ENCODE data around the gene MRPL38.
A peak's percentile ranks its signal among the peaks of the same experiment; 100 is the strongest.

Gene MRPL38

DNA sequence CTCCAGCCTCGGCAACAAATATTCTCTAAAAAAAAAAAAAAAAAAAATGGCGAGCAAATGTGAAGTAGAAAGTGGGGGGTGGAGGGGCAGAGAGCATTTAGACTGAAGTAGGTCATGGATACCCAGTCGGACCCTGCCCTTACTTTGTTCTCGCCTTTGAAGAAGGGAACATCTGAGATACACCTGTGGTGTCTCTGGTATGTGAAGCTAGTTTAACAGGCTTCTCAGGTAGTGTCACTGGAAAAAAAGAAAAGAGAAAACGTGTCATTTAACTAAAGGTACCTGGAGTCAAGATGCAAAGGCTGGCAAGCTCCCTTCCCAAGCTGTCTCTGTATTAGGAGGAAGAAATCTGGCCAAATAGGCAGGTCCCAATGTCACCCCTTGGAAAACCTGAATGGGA lies 28.2 kb upstream of the MRPL38 start:
- DNase-seq (ENCODE audit: extremely low read depth, insufficient read length) = no peak
- no peaks in the 10 kb centered on the region for H3K36me3 ChIP-seq (ENCODE audit: control insufficient read depth, insufficient read depth, low read length)
- TF ChIP-seq, protein P1, sequence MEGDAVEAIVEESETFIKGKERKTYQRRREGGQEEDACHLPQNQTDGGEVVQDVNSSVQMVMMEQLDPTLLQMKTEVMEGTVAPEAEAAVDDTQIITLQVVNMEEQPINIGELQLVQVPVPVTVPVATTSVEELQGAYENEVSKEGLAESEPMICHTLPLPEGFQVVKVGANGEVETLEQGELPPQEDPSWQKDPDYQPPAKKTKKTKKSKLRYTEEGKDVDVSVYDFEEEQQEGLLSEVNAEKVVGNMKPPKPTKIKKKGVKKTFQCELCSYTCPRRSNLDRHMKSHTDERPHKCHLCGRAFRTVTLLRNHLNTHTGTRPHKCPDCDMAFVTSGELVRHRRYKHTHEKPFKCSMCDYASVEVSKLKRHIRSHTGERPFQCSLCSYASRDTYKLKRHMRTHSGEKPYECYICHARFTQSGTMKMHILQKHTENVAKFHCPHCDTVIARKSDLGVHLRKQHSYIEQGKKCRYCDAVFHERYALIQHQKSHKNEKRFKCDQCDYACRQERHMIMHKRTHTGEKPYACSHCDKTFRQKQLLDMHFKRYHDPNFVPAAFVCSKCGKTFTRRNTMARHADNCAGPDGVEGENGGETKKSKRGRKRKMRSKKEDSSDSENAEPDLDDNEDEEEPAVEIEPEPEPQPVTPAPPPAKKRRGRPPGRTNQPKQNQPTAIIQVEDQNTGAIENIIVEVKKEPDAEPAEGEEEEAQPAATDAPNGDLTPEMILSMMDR (IDR thresholded peaks at IDR 0.05; ENCODE audit: insufficient read depth, low read length, poor library complexity, severe bottlenecking) = no peak

DNA sequence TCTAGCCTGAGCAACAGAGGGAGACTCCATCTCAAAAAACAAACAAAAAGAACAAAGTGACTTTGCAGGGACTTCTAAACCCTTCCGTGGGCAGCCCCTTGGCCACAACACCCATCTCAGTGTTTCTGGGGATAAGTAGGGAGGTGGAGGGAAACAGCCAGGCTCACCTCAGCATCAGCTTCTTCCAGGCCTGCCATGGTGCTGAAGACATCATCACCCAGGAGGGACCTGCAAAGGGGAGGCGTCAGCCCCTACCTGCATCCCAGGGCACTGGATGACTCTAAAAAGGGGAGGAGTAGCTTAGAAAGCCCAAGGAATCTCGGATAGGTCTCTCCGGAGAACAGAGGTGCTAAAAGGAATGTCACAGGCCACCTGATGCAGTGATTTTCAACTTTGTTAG lies 26.4 kb upstream of the MRPL38 start:
- H3K4me3 ChIP-seq (replicated peaks; ENCODE audit: low read depth, low read length) = no peak overlapping the region
- H3K27me3 ChIP-seq (replicated peaks; ENCODE audit: control insufficient read depth, insufficient read depth, low read length) = no peaks in the 10 kb centered on the region
- DNase-seq (ENCODE audit: extremely low read depth, insufficient read length) = no peak
- TF ChIP-seq, protein P1 (IDR thresholded peaks at IDR 0.05; ENCODE audit: insufficient read depth, low read length, poor library complexity, severe bottlenecking) = no peak
- H3K36me3 ChIP-seq (ENCODE audit: control insufficient read depth, insufficient read depth, low read length) = no peaks in the 10 kb centered on the region; the same call in 1 of the 2 replicates

More for the DNA sequence above, 28.2 kb upstream of the MRPL38 start:
- H3K4me3 ChIP-seq (replicated peaks; ENCODE audit: low read depth, low read length) = no peak overlapping the region
- no peaks in the 10 kb centered on the region for H3K27me3 ChIP-seq (replicated peaks; ENCODE audit: control insufficient read depth, insufficient read depth, low read length)

DNA sequence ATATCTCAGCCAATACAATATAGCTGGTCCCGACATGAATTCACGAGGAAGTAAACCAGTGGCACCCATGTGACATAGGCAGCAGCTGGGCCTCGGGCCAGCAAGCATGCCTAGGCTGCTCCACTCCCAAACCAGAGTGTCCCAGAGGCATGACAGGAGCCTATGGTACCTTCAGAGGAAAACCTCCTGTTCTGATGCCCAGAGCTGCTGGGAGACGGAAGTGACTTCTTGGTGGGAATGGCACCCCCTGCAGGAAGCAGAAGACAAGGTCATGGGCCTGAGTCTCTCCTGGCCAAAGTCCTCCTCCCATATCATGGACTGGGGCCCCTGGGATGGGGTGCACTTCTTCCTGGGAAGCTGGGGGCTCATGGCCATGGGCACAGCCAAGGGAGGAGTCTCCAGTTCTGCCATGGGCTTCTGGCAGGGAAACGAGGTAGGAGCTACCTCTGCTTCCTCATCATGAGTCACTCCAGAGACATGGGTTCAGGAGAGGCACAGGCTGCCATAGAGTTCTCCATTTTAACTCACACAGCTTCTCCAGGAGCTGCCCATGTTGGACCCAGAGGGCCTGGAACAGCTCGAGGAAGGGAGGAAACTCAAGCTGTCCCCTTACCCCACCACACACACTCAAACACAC lies 22.7 kb upstream of the MRPL38 start:
- no peaks in the 10 kb centered on the region for H3K27me3 ChIP-seq (replicated peaks; ENCODE audit: control insufficient read depth, insufficient read depth, low read length)
- H3K36me3 ChIP-seq (ENCODE audit: control insufficient read depth, insufficient read depth, low read length) = peaks cover 3% of the 10 kb centered on the region
- no peak for DNase-seq (ENCODE audit: extremely low read depth, insufficient read length)
- H3K4me3 ChIP-seq (replicated peaks; ENCODE audit: low read depth, low read length) = no peak overlapping the region
- TF ChIP-seq, protein P1 (IDR thresholded peaks at IDR 0.05; ENCODE audit: insufficient read depth, low read length, poor library complexity, severe bottlenecking) = peak; percentile 51

DNA sequence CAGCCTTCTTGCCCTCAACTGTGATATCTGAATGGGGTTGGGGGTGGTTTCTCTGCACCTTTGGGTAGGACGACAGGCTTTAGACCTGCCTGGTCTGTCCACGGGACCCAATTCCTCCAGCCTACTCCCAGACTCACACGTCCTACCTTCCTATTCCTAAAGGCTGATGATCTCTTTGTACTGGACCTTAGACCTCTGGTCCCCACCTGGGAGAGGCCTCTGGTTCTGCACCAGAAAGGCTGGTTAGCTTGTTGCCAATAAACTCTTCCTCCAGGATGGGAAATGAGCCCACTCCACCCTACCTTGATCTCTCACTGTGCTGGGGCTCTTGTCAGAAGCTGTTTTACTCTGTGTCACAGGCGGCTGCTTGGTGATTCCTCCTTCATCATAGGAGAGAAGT lies 21.8 kb upstream of the MRPL38 start:
- TF ChIP-seq, protein P1 (IDR thresholded peaks at IDR 0.05; ENCODE audit: insufficient read depth, low read length, poor library complexity, severe bottlenecking) = no peak
- DNase-seq (ENCODE audit: extremely low read depth, insufficient read length) = no peak

DNA sequence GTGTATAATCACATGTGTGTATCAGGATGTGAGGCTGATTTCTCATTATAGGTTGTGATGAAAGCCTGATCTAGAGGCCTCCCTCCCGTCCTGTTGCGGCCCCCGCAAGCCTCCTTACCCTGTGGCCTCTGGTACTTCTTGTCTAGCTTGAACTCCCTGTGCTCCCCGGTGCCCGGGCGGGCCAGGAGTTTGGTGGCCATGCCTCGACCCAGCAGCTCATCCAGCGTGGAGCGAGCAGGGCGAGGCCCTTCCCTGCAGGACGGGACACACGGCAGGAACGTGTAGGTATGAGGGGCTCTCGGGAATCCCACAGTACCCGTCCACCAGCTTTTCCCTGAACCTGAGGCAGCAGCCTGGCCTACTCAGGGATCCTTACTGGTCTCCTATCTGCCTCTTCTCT lies 21.2 kb upstream of the MRPL38 start:
- DNase-seq (ENCODE audit: extremely low read depth, insufficient read length) = no peak
- Histone ChIP-seq H3K27me3 (replicated peaks; ENCODE audit: control insufficient read depth, insufficient read depth, low read length) (no peaks in the 10 kb centered on the region), H3K36me3 (ENCODE audit: control insufficient read depth, insufficient read depth, low read length) (peaks cover 3% of the 10 kb centered on the region), H3K4me3 (replicated peaks; ENCODE audit: low read depth, low read length) (no peak overlapping the region)
- TF ChIP-seq, protein P1 (IDR thresholded peaks at IDR 0.05; ENCODE audit: insufficient read depth, low read length, poor library complexity, severe bottlenecking) = no peak

More for the DNA sequence above, 21.8 kb upstream of the MRPL38 start:
- Histone ChIP-seq H3K27me3 (replicated peaks; ENCODE audit: control insufficient read depth, insufficient read depth, low read length) (no peaks in the 10 kb centered on the region), H3K36me3 (ENCODE audit: control insufficient read depth, insufficient read depth, low read length) (peaks cover 3% of the 10 kb centered on the region), H3K4me3 (replicated peaks; ENCODE audit: low read depth, low read length) (no peak overlapping the region)

DNA sequence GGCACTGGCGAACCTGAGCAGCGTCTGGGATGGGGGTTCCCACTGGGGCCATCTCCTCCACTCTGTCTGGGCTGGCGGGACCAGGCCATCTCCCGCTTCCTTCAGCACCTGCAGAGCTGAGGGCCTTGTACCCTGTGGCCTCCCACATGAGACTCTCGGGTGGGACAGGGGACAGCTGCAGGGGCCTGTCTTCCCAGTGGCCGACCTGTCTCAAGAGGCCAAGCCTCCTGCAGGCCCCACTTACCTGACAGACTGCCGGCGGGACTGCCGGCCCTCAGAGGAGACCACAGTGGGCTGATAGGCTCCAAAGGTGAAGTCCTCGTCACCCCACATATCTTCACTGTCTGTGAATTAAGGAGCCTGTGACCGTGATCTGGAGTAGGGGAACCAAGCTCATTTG lies 20.4 kb upstream of the MRPL38 start:
- Histone ChIP-seq H3K36me3 (ENCODE audit: control insufficient read depth, insufficient read depth, low read length) (peaks cover 3% of the 10 kb centered on the region), H3K4me3 (replicated peaks; ENCODE audit: low read depth, low read length) (no peak overlapping the region), H3K27me3 (replicated peaks; ENCODE audit: control insufficient read depth, insufficient read depth, low read length) (no peaks in the 10 kb centered on the region)
- DNase-seq (ENCODE audit: extremely low read depth, insufficient read length) = no peak
- TF ChIP-seq, protein P1 (IDR thresholded peaks at IDR 0.05; ENCODE audit: insufficient read depth, low read length, poor library complexity, severe bottlenecking) = no peak

Measured in GM06990 (cell line).